Loucy (cell line): ENCODE results near the gene LMF1.

Experiments used
- H2AFZ ChIP-seq: fragments of 200-600 bp; sonication (generic); 2 replicates; pipeline ENCODE4 v1.6.0; 2016; ENCODE audit warnings: antibody characterized with exemption, mild to moderate bottlenecking, low read length, moderate library complexity
- H3F3A ChIP-seq: fragments of 200-600 bp; 2 replicates; pipeline ENCODE4 v1.6.0; 2016; ENCODE audit warnings: antibody characterized with exemption, low read depth, mild to moderate bottlenecking
- H3K27me3 ChIP-seq: fragments of 200-600 bp; sonication (generic); 2 replicates; pipeline ENCODE4 v1.6.1; 2014; ENCODE audit warnings: low read length, mild to moderate bottlenecking; ENCODE audit not compliant: insufficient read depth, poor library complexity, severe bottlenecking
- H3K36me3 ChIP-seq: fragments of 200-600 bp; sonication (generic); 2 replicates; pipeline ENCODE4 v1.6.1; 2016; ENCODE audit warnings: low read length; ENCODE audit not compliant: insufficient read depth
- H3K4me1 ChIP-seq: fragments of 200-600 bp; sonication (generic); 2 replicates; pipeline ENCODE4 v1.5.1; 2014; ENCODE audit warnings: low read length, mild to moderate bottlenecking; ENCODE audit not compliant: insufficient read depth, poor library complexity, severe bottlenecking
- H3K4me2 ChIP-seq: fragments of 200-600 bp; sonication (generic); 2 replicates; pipeline ENCODE4 v1.6.0; 2014; ENCODE audit warnings: antibody characterized with exemption, low read length, low read depth, mild to moderate bottlenecking; ENCODE audit not compliant: poor library complexity, severe bottlenecking
- H3K4me3 ChIP-seq: fragments of 200-600 bp; sonication (generic); 2 replicates; pipeline ENCODE4 v1.5.1; 2014; ENCODE audit warnings: low read length, mild to moderate bottlenecking, mixed read lengths; ENCODE audit not compliant: poor library complexity, severe bottlenecking
- H3K79me2 ChIP-seq: fragments of 200-600 bp; sonication (generic); 2 replicates; pipeline ENCODE4 v1.6.1; 2014; ENCODE audit warnings: low read length; ENCODE audit not compliant: insufficient read depth
- H3K9ac ChIP-seq: fragments of 200-600 bp; sonication (generic); 2 replicates; pipeline ENCODE4 v1.6.0; 2014; ENCODE audit warnings: mild to moderate bottlenecking, low read depth, low read length, moderate library complexity; ENCODE audit not compliant: poor library complexity, severe bottlenecking
- H3K9me2 ChIP-seq: fragments of 200-600 bp; sonication (generic); replicated peaks from 2 replicates; pipeline ENCODE4 v1.6.1; 2016; ENCODE audit warnings: low read depth, low read length, mixed read lengths
- H3K9me3 ChIP-seq: fragments of 200-600 bp; sonication (generic); 2 replicates; pipeline ENCODE4 v1.6.1; 2014; ENCODE audit warnings: mild to moderate bottlenecking, antibody characterized with exemption, low read length, low read depth; ENCODE audit not compliant: insufficient read depth
- H4K20me1 ChIP-seq: fragments of 200-600 bp; sonication (generic); 2 replicates; pipeline ENCODE4 v1.6.0; 2014; ENCODE audit warnings: antibody characterized with exemption, low read length, mild to moderate bottlenecking; ENCODE audit not compliant: insufficient read depth, poor library complexity, severe bottlenecking
- EZH2phosphoT487 ChIP-seq: fragments of 200-600 bp; IDR thresholded peaks from 2 replicates; pipeline ENCODE4 v1.6.1; 2018; ENCODE audit warnings: antibody characterized with exemption, mild to moderate bottlenecking, moderate library complexity, borderline replicate concordance
- TF ChIP-seq, protein P1 (sequence below): fragments of 200-600 bp; sonication (generic); conservative IDR thresholded peaks from 2 replicates; pipeline ENCODE4 v1.5.1; 2014; ENCODE audit warnings: mild to moderate bottlenecking, antibody characterized with exemption, low read length

Gene LMF1

DNA sequence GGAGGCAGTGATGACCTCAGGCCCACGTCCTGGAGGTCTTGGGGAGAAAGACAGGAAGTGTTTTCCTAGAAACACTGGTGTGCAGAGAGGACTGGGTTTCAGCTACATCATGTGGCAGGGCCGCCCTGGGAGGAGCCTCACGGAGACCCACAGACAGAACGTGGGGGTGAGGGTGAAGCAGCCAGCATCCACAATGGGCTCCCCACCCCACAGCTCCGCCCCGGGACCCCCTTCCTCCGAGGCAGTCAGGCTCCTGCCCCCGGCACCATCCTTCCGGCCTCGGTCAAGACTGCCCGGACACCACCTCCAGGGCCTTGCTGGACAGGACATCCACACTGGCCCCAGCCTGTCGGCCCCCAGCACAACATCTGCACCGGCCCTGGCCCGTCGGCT, 51.1 kb downstream of the LMF1 start:
- no peaks in the 10 kb centered on the region for H3K36me3 ChIP-seq
- H3K4me3 ChIP-seq, result no peak overlapping the region
- no peaks in the 10 kb centered on the region for H3K9me3 ChIP-seq
- H2AFZ ChIP-seq, result no peak overlapping the region
- no peaks in the 10 kb centered on the region for H3F3A ChIP-seq
- no peaks in the 10 kb centered on the region for H3K27me3 ChIP-seq
- H4K20me1 ChIP-seq, result no peaks in the 10 kb centered on the region
- H3K4me1 ChIP-seq, result no peaks in the 10 kb centered on the region
- H3K79me2 ChIP-seq, result no peaks in the 10 kb centered on the region
- no peak overlapping the region for H3K9ac ChIP-seq
- no peak for TF ChIP-seq EZH2phosphoT487
- TF ChIP-seq, protein P1, sequence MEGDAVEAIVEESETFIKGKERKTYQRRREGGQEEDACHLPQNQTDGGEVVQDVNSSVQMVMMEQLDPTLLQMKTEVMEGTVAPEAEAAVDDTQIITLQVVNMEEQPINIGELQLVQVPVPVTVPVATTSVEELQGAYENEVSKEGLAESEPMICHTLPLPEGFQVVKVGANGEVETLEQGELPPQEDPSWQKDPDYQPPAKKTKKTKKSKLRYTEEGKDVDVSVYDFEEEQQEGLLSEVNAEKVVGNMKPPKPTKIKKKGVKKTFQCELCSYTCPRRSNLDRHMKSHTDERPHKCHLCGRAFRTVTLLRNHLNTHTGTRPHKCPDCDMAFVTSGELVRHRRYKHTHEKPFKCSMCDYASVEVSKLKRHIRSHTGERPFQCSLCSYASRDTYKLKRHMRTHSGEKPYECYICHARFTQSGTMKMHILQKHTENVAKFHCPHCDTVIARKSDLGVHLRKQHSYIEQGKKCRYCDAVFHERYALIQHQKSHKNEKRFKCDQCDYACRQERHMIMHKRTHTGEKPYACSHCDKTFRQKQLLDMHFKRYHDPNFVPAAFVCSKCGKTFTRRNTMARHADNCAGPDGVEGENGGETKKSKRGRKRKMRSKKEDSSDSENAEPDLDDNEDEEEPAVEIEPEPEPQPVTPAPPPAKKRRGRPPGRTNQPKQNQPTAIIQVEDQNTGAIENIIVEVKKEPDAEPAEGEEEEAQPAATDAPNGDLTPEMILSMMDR, result no peak
- H3K4me2 ChIP-seq, result no peak overlapping the region
- H3K9me2 ChIP-seq, result no peaks in the 10 kb centered on the region

DNA sequence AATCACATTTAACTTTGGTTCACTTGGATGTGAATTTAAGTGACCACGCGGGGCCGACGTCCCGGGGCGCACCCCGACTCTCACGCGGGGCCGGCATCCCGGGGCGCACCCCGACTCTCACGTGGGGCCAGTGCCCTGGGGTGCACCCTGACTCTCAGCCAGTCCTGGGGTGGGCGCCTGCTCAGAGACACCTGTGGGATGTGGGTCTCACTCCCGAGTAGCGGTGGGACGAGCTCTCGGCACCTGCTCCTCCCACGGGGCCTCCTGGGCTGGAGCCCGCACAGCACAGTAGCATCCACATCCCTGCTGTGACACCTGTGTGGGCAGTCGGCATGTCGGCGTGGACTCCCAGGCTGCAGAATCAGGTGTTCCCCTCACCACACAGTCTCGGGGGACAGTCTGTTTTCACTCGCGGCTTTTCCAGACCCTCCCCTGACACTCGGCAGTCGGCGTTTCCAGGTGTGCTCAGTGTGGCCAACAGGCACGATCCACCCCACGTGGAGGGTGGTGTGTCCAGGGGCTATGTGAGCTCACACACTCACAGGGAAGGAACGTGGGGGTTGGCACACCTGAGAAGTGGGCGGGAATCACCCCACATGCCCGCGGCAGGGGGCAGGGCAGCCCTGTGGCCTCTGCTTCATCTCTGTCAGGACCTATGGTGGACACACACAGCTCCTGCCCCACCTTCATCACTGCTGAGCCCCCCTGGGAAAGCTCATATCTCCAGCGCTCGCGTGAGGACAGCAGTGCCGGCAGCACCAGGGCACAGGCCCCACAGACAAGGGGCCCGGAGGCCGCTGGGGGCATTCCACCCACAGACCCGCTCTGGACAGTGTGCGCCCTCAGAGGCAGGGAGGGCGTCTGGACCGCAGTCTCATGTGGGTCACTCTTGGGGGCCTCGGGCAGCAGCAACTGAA, 51.8 kb downstream of the LMF1 start:
- H3F3A ChIP-seq, result no peaks in the 10 kb centered on the region
- H3K9ac ChIP-seq, result no peak overlapping the region
- no peaks in the 10 kb centered on the region for H3K27me3 ChIP-seq
- TF ChIP-seq, protein P1, result no peak
- no peak for TF ChIP-seq EZH2phosphoT487
- no peaks in the 10 kb centered on the region for H3K36me3 ChIP-seq
- no peaks in the 10 kb centered on the region for H4K20me1 ChIP-seq
- H3K4me1 ChIP-seq, result no peaks in the 10 kb centered on the region
- H3K4me3 ChIP-seq, result no peak overlapping the region
- no peaks in the 10 kb centered on the region for H3K9me3 ChIP-seq
- H2AFZ ChIP-seq, result no peak overlapping the region
- H3K4me2 ChIP-seq, result no peak overlapping the region
- H3K9me2 ChIP-seq, result no peaks in the 10 kb centered on the region
- no peaks in the 10 kb centered on the region for H3K79me2 ChIP-seq

DNA sequence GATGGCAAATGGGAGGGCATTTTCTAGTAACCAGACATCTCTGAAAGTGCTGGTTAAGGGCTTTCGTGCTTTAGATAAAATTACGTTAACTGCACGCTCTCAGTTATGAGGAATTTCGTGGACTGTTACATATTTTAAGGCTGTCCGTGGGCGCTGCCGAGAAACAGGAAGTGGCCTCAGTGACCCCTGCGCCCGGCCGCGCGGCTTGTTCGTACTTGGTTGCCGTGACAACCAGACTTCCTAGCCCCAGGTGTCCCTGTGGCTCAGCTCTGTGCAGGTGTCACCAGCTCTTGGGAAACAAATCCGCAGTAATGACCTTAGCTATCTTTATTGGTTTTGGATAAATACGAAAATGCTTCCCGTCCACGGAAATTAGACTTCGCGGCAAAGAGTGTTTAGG, 52.7 kb downstream of the LMF1 start:
- H3K9me3 ChIP-seq, result no peaks in the 10 kb centered on the region
- no peaks in the 10 kb centered on the region for H3K36me3 ChIP-seq
- H3K9me2 ChIP-seq, result no peaks in the 10 kb centered on the region
- no peak for TF ChIP-seq EZH2phosphoT487
- TF ChIP-seq, protein P1, result no peak
- H2AFZ ChIP-seq, result no peak overlapping the region
- no peaks in the 10 kb centered on the region for H3F3A ChIP-seq
- no peak overlapping the region for H3K9ac ChIP-seq
- no peaks in the 10 kb centered on the region for H3K79me2 ChIP-seq
- no peak overlapping the region for H3K4me3 ChIP-seq
- no peaks in the 10 kb centered on the region for H3K4me1 ChIP-seq
- no peak overlapping the region for H3K4me2 ChIP-seq
- H3K27me3 ChIP-seq, result no peaks in the 10 kb centered on the region
- no peaks in the 10 kb centered on the region for H4K20me1 ChIP-seq
